ENCODE data around the gene SLC6A17. TPM values are rescaled to one million over a fixed set of nuclear protein-coding genes. Genes with fewer than 3 reads are reported as not detected.
A peak's percentile ranks its signal among the peaks of the same experiment; 100 is the strongest.

Gene SLC6A17
- total and polyA plus RNA-seq, 9 donors: 0.03 to 0.15 (median 0.05) TPM; not detected in 3

GRCh38 chr1:110190282-110190929 is 40.1 kb downstream of the SLC6A17 start:
- no peak overlapping the region for H3K4me3 ChIP-seq
- H3K9me3 ChIP-seq: no peaks in the 10 kb centered on the region
- no peaks in the 10 kb centered on the region for H3K36me3 ChIP-seq
- H3K27me3 ChIP-seq: no peaks in the 10 kb centered on the region
- WGBS, 3 donors: 72 to 87% (median 78%) methylated on average over 8 of the region's 8 CpGs
- peak in 1 of 5 donors; percentile 20 for DNase-seq
- H3K27ac ChIP-seq: no peak overlapping the region
- intact Hi-C loops (cut with DNase I): no loop called here
- TF ChIP-seq POLR2A (IDR thresholded peaks at IDR 0.05) (no peak), EP300 (IDR thresholded peaks at IDR 0.05) (no peak), CTCF (IDR thresholded peaks at IDR 0.05) (no peak)
- H3K4me1 ChIP-seq (ENCODE audit: insufficient read depth): no peaks in the 10 kb centered on the region

- intact Hi-C loops (cut with DNase I): no loop called here
- peak in 1 of 5 donors; percentile 7 for DNase-seq
- H3K36me3 ChIP-seq: no peaks in the 10 kb centered on the region
- no peaks in the 10 kb centered on the region for H3K4me1 ChIP-seq (ENCODE audit: insufficient read depth)
- no peaks in the 10 kb centered on the region for H3K9me3 ChIP-seq
- TF ChIP-seq CTCF (IDR thresholded peaks at IDR 0.05): no peak
- no peak for TF ChIP-seq EP300 (IDR thresholded peaks at IDR 0.05)
- TF ChIP-seq POLR2A (IDR thresholded peaks at IDR 0.05): no peak
- H3K27me3 ChIP-seq: no peaks in the 10 kb centered on the region
- no peak overlapping the region for H3K27ac ChIP-seq
- H3K4me3 ChIP-seq: no peak overlapping the region
- 73 to 82% (median 81%) methylated on average over 8 of the region's 8 CpGs for WGBS, 3 donors
These were observed 42.2 kb downstream of the SLC6A17 start for GRCh38 chr1:110192541-110192940.

GRCh38 chr1:110195196-110195595 is 44.9 kb downstream of the SLC6A17 start:
- Histone ChIP-seq H3K27ac (no peak overlapping the region), H3K36me3 (no peaks in the 10 kb centered on the region), H3K4me1 (ENCODE audit: insufficient read depth) (no peaks in the 10 kb centered on the region), H3K4me3 (no peak overlapping the region), H3K9me3 (no peaks in the 10 kb centered on the region), H3K27me3 (no peaks in the 10 kb centered on the region)
- TF ChIP-seq POLR2A (IDR thresholded peaks at IDR 0.05) (no peak), EP300 (IDR thresholded peaks at IDR 0.05) (no peak), CTCF (IDR thresholded peaks at IDR 0.05) (no peak)
- 82 to 87% (median 86%) methylated on average over 10 of the region's 10 CpGs for WGBS, 3 donors
- intact Hi-C loops (cut with DNase I): no loop called here
- DNase-seq: no peak

GRCh38 chr1:110196917-110197765 is 46.8 kb downstream of the SLC6A17 start:
- Histone ChIP-seq H3K4me1 (ENCODE audit: insufficient read depth) (no peaks in the 10 kb centered on the region), H3K9me3 (no peaks in the 10 kb centered on the region), H3K36me3 (no peaks in the 10 kb centered on the region), H3K27ac (no peak overlapping the region), H3K27me3 (no peaks in the 10 kb centered on the region), H3K4me3 (no peak overlapping the region)
- WGBS, 3 donors: 56 to 63% (median 59%) methylated on average over 12 of the region's 12 CpGs
- intact Hi-C loops (cut with DNase I): no loop called here
- TF ChIP-seq CTCF (IDR thresholded peaks at IDR 0.05): peak; percentile 44 to 55 (median 47)
- TF ChIP-seq EP300 (IDR thresholded peaks at IDR 0.05): no peak
- no peak for DNase-seq
